NCI-H82 treated with DMSO at 0.1 percent for 48 hours (cell line): Measurements from ENCODE around the gene PRKACB.
"Not testable (repeated sequence)": the region's sequence is repeated elsewhere in the genome, so short reads cannot be mapped to it uniquely, and the experiment has no call there.

ENCODE experiments used
- DNase-seq: peaks from one replicate; lab custom pipeline; 2025; ENCODE audit not compliant: unreplicated experiment; lab: John Stamatoyannopoulos, UW

PRKACB gene

GRCh38 chr1:84214115-84214956 lies 70.3 kb downstream of the PRKACB start:
- DNase-seq, result no peak

DNA sequence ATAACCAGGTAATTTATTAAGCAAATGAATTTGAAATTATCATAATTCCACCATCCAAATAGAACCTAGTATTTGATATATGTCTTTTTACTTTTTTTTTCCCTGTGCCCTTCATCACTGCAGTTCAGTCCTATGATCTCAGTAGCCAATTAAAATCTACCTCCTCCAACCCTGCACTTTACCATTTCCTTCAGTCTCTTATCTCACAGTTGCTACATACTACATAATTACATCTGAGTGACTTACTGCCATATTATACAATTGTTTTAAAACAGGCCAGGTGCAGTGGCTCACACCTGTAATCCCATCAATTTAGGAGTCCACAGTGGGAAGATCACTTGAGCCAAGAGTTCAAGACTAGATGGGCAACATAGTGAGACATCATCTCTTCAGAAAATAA lies 73.2 kb downstream of the PRKACB start:
- no peak for DNase-seq

- no peak for DNase-seq
Observed at GRCh38 chr1:84223751-84224432, 79.8 kb downstream of the PRKACB start.

DNA sequence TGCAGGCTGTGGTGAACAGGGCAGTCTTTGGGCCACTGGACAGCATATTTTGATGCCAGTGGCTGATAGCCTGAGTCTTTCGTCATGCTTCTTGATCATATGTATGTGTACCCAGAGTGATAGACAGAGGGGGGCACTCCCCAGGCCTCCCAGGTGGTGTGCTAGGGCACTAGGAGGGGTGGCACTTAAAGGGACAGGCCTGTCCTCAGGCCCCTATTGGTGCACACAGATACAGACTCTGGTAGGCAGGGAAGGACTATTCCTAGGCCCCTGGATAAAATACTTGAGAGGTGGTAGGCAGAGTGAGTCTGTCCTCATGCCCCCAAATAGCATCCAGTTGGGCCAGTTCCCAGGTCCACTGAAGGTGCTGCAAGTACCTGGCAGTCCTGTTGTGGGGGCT lies 80.8 kb downstream of the PRKACB start:
- no peak for DNase-seq

GRCh38 chr1:84225646-84226045 lies 81.6 kb downstream of the PRKACB start:
- DNase-seq, result no peak

- not testable (repeated sequence) for DNase-seq
Observed at GRCh38 chr1:84232676-84233075, 88.6 kb downstream of the PRKACB start.

GRCh38 chr1:84236256-84236655 lies 92.2 kb downstream of the PRKACB start:
- DNase-seq, result no peak

GRCh38 chr1:84242641-84243040 lies 98.6 kb downstream of the PRKACB start:
- DNase-seq, result no peak

DNA sequence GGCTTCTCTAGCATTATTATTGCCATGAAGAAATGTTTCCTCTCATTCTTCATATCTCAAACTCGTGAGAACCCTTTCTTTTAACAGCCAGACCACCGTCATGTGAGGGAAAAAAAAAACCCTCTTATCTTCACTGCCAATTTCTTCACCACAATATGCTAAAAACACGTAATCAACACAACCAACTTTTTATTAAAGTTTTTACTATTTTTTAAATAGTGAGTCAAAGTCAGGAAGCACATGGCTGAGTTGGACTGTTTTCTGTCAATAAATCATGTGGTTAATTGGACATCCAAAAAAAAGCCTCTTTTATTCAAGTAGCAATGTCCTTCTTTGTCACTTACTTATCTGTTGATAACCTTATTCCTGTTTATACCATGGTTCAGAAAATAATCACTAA lies 101.5 kb downstream of the PRKACB start:
- no peak for DNase-seq

- DNase-seq, result no peak
Observed at GRCh38 chr1:84246213-84246612, 102.1 kb downstream of the PRKACB start.

DNA sequence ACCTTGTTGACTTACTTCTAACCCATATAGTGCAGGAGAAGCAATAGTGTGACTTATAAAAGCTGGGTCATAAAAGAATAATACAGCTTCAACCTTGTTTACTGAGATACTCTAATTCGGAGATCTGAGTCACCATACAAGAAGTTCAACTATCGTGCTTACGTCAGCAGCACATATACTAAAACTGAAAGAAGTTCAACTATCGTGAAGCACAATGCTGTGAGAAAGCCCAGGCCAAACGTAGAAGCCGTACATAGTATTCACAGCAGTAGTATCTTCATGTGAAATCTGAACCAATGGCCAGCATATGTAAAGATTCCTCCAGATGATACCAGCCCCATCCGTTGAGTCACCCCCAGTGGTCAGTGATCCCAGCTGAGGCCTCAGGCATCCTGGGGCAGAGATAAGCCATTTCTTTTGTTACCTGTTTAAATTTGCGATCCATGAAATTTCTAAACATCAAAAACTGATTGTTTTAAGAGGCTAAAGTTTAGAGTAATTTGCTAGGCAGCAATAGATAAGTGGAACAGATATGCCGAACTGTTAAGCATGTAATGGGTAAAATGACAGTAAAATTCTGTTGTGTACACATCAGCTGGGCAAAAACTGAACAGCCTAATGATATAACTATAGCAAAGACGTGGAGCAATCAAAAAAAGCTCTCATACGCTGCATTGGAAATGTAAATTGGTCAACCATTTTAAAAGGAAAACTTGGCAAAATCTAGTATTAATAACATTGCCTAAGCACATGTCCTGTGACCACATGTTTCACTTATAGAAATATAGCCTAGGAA lies 103.6 kb downstream of the PRKACB start:
- DNase-seq, result no peak

DNA sequence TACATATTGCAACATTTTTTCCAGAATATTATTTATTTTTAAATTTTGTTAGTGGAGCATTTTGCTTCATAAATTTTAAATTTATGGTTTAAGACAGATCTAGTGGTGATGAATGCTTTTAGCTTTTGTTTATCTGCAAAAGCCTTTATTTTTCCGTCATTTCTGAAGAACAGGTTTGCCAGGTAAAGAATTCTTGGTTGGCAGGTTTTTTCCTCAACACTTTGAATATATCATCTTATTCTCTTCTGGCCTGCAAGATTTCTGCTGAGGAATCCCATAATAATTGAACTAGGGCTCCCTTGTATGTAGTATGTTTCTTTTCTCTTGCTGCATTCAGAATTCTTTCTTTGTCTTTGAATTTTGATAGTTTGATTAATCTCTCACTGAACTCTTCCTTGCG lies 106.6 kb downstream of the PRKACB start:
- DNase-seq, result no peak

GRCh38 chr1:84253036-84253435 lies 109.0 kb downstream of the PRKACB start:
- peak; percentile 77 for DNase-seq

DNA sequence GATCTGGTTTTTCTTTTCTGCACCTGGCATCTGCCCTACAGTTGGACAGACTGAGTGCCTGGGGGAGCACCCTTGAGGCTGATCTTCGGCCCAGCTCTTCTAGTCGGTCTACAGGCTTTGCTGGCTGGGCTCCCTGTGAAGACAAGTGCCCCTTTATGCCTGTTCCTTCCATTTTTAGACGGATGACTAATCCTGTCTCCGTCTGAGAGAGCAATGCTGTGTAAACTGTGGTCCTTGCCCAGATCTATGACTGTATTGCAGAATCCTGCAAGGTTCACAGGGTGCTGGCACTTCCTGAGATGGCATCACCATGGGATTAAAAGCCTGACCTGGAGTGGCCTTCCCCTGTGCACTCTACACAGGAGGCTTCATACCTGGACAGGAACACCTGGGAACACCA lies 109.8 kb downstream of the PRKACB start:
- no peak for DNase-seq

DNA sequence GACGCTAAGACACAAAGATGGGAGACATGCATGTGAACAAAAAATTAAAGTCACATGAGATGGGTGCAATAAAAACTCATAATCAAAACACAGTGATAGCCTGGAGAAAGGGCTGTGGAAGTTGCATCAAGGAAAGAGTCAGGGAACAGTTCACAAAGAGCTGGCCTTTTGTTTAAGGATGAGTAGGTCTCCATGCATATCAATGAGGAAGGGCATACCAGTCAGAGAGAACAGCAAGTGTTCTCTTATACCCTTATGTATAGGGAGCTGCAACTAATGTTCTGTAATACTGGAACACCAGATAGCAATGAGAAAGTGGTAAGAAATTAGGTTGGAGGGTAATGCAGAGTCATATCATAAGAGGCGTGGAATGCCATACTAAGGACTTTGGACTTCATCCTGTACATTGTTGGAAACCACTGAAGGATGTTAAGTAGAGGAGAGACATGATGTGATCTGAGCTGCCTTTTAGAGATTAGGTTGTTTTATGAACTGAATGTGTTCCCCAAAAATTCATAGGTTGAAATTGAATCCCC lies 110.7 kb downstream of the PRKACB start:
- no peak for DNase-seq

GRCh38 chr1:84255582-84255981 lies 111.5 kb downstream of the PRKACB start:
- peak; percentile 45 for DNase-seq

DNA sequence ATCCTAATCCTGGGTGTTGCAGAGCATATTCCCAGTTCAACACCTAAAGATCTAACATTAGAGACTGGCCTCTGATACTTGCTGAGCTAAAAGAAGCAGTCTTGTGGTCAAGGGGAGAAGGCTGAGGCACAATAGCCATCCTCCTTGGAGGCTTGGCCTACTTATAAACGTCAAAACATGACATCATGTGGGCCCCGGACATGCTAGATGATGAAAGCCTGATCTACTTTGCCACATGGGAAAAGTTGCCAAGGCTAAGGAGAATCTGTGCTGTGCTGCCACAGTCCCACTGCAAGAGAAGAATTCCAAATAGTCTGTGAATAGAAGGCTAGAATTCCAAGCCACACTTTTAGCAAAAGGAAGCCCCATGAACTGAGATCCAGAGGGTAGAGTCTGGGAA lies 113.5 kb downstream of the PRKACB start:
- DNase-seq, result no peak

- DNase-seq, result no peak
Observed at GRCh38 chr1:84259376-84259775, 115.3 kb downstream of the PRKACB start.

GRCh38 chr1:84259989-84260388 lies 115.9 kb downstream of the PRKACB start:
- DNase-seq, result no peak

DNA sequence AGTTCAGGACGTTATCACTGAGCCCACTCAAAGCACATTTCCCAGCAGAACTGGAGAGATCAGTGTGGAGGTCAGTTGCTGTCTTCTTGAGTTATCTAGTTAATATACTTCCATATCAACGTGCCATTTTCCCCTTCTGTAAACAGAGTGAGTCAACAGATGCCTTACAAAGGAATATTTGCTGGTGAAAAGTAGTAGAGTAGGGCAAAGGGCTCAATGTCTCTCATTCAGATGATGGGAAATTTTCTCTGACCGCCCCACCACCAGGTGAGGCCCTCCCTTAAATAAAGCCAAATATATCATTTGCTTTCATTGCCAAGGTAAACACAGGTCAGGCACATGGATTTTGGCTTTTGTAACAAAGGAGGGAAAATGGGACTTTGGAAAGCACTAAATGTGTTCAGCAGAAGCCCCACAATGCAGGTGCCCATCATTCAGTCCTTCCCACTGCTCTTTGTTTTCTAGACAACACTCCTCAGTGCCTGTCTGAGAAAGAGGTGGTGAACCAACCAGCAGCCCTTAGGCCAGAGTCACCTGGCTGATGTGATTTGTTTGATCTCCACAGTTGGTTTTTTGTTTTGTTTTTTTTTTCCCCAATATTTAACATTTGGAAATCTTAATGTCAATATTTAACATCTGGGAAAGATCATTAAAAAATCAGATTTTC lies 116.9 kb downstream of the PRKACB start:
- no peak for DNase-seq

DNA sequence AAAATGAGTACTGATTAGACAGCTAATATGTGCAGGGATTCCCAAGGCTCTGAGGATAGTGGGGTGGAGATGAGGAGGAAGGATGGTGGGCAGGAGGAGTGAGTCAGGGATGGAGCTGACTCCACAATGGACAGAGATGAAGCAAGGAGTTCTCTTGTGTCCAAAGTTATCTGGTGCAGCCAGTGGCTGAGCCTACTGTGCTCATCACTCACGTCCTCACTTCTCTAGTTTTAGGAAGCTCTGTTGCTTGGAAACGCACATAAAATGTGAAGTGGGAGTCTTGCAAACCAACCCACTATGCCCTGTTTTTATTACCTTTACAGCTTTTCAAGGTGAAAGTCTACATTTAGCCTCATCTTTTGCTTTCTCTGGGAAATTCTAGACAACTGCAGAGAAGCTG lies 120.9 kb downstream of the PRKACB start:
- DNase-seq, result no peak
